Ishikawa (cell line): ENCODE results near the gene REC114.

Experiments used
- CEBPB ChIP-seq: IDR thresholded peaks from 2 replicates; pipeline ENCODE4 v1.6.1; 2012
- CREB1 ChIP-seq: IDR thresholded peaks from 2 replicates; pipeline ENCODE4 v1.6.1; 2012; ENCODE audit warnings: low read depth
- FOXM1 ChIP-seq: IDR thresholded peaks from 2 replicates; pipeline ENCODE4 v1.6.1; 2012; ENCODE audit warnings: low read depth, borderline replicate concordance
- RAD21 ChIP-seq: IDR thresholded peaks from 2 replicates; pipeline ENCODE4 v1.6.1; 2012; ENCODE audit warnings: low read depth
- REST ChIP-seq: IDR thresholded peaks from 2 replicates; pipeline ENCODE4 v1.6.1; 2012; ENCODE audit warnings: low read depth, mild to moderate bottlenecking
- TAF1 ChIP-seq: IDR thresholded peaks from 2 replicates; pipeline ENCODE4 v1.6.1; 2012; ENCODE audit warnings: low read depth, mild to moderate bottlenecking
- YY1 ChIP-seq: IDR thresholded peaks from 2 replicates; pipeline ENCODE4 v1.6.1; 2012; ENCODE audit warnings: low read depth

GRCh38 chr15:73569361-73569760, 126.4 kb downstream of the REC114 start:
- TF ChIP-seq YY1 = no peak
- no peak for TF ChIP-seq FOXM1
- TF ChIP-seq CREB1 = no peak
- no peak for TF ChIP-seq TAF1
- no peak for TF ChIP-seq REST
- TF ChIP-seq RAD21 = no peak
- no peak for TF ChIP-seq CEBPB
